NCI-H446 treated with DMSO at 0.1 percent for 48 hours (cell line): Measurements from ENCODE around the gene ABLIM1.

Experiments
- DNase-seq: peaks from one replicate; lab custom pipeline; 2025; lab: John Stamatoyannopoulos, UW

ABLIM1 gene

GRCh38 chr10:114458216-114458920 lies 199.7 kb downstream of the ABLIM1 start:
- no peak for DNase-seq

GRCh38 chr10:114453576-114453975 lies 204.5 kb downstream of the ABLIM1 start:
- no peak for DNase-seq

- DNase-seq, result no peak
Measured at GRCh38 chr10:114448897-114449296, 209.2 kb downstream of the ABLIM1 start.

- DNase-seq, result no peak
Measured at GRCh38 chr10:114445332-114445731, 212.7 kb downstream of the ABLIM1 start.

GRCh38 chr10:114444819-114445218 lies 213.3 kb downstream of the ABLIM1 start:
- no peak for DNase-seq

- no peak for DNase-seq
Measured at GRCh38 chr10:114442091-114442630, 215.9 kb downstream of the ABLIM1 start.

- no peak for DNase-seq
Measured at GRCh38 chr10:114441107-114441506, 217.0 kb downstream of the ABLIM1 start.

- DNase-seq, result no peak
Measured at GRCh38 chr10:114437473-114438292, 220.4 kb downstream of the ABLIM1 start.

- DNase-seq, result no peak
Measured at GRCh38 chr10:114436941-114437340, 221.1 kb downstream of the ABLIM1 start.

GRCh38 chr10:114432566-114433093 lies 225.4 kb downstream of the ABLIM1 start:
- DNase-seq, result no peak

- no peak for DNase-seq
Measured at GRCh38 chr10:114431414-114432135, 226.5 kb downstream of the ABLIM1 start.

GRCh38 chr10:114430688-114431413 lies 227.2 kb downstream of the ABLIM1 start:
- no peak for DNase-seq

GRCh38 chr10:114429581-114430335 lies 228.3 kb downstream of the ABLIM1 start:
- DNase-seq, result no peak

- DNase-seq, result no peak
Measured at GRCh38 chr10:114427124-114427852, 230.8 kb downstream of the ABLIM1 start.

- no peak for DNase-seq
Measured at GRCh38 chr10:114426476-114426875, 231.6 kb downstream of the ABLIM1 start.

- DNase-seq, result no peak
Measured at GRCh38 chr10:114420811-114421485, 237.1 kb downstream of the ABLIM1 start.

GRCh38 chr10:114418109-114418508 lies 240.0 kb downstream of the ABLIM1 start:
- DNase-seq, result no peak

- DNase-seq, result peak; percentile 10
Measured at GRCh38 chr10:114412907-114413797, 244.9 kb downstream of the ABLIM1 start.
